ENCODE measurements around the gene EMSY.
A peak's percentile ranks its signal among the peaks of the same experiment; 100 is the strongest.
"Not testable (repeated sequence)": the region's sequence is repeated elsewhere in the genome, so short reads cannot be mapped to it uniquely, and the experiment has no call there.

Gene EMSY

GRCh38 chr11:76444384-76445120 is at the start of gene EMSY:
Gene EMSY, plus strand, starts transcription at chr11:76445018. Its CDS starts 1,921 bp downstream, at chr11:76446939.
- H3K4me3 ChIP-seq (ENCODE audit: low read depth, low read length), result peak within 1 kb of the TSS; percentile 83
- TF ChIP-seq CTCF (IDR thresholded peaks at IDR 0.05; ENCODE audit: low read depth, low read length), result no peak
- TF ChIP-seq POLR2A (IDR thresholded peaks at IDR 0.05; ENCODE audit: extremely low read depth, insufficient read length), result peak; percentile 100
- no peak; the same call in 1 of the 2 replicates for TF ChIP-seq MYC (IDR thresholded peaks at IDR 0.05; ENCODE audit: low read depth, low read length)
- TF ChIP-seq, protein P1, sequence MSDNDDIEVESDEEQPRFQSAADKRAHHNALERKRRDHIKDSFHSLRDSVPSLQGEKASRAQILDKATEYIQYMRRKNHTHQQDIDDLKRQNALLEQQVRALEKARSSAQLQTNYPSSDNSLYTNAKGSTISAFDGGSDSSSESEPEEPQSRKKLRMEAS (IDR thresholded peaks at IDR 0.05; ENCODE audit: low read depth, low read length), result peak; percentile 13; the same call in 1 of the 2 replicates
- DNase-seq (ENCODE audit: low read depth), result peak; percentile 100

GRCh38 chr11:76395296-76395695 is 49.5 kb upstream of the EMSY start:
- H3K4me3 ChIP-seq (ENCODE audit: low read depth, low read length), result no peak overlapping the region
- DNase-seq (ENCODE audit: low read depth), result no peak
- TF ChIP-seq CTCF (IDR thresholded peaks at IDR 0.05; ENCODE audit: low read depth, low read length) (no peak), MYC (IDR thresholded peaks at IDR 0.05; ENCODE audit: low read depth, low read length) (no peak), POLR2A (IDR thresholded peaks at IDR 0.05; ENCODE audit: extremely low read depth, insufficient read length) (no peak)
- TF ChIP-seq, protein P1 (IDR thresholded peaks at IDR 0.05; ENCODE audit: low read depth, low read length), result no peak

DNA sequence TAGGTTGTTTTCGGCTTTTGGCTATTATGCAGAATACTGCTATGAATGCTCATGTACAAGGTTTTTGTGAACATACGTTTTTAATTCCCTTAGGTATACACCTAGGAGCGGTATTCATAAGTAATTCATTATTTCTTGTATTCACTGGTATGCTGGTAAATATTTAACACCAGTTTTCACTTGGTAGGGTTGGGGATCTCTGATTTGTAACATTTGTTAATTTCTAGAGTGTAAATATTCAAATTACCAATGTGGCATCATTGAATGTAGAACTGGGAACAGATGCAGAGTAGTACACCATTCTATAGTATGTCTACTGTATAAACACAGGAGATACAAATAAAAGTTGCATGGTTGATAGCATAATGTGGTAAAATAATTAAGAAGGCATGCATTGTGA is 47.4 kb upstream of the EMSY start:
- H3K4me3 ChIP-seq (ENCODE audit: low read depth, low read length), result no peak overlapping the region
- DNase-seq (ENCODE audit: low read depth), result no peak
- TF ChIP-seq MYC (IDR thresholded peaks at IDR 0.05; ENCODE audit: low read depth, low read length), result no peak
- no peak for TF ChIP-seq CTCF (IDR thresholded peaks at IDR 0.05; ENCODE audit: low read depth, low read length)
- TF ChIP-seq, protein P1 (IDR thresholded peaks at IDR 0.05; ENCODE audit: low read depth, low read length), result no peak
- TF ChIP-seq POLR2A (IDR thresholded peaks at IDR 0.05; ENCODE audit: extremely low read depth, insufficient read length), result no peak

DNA sequence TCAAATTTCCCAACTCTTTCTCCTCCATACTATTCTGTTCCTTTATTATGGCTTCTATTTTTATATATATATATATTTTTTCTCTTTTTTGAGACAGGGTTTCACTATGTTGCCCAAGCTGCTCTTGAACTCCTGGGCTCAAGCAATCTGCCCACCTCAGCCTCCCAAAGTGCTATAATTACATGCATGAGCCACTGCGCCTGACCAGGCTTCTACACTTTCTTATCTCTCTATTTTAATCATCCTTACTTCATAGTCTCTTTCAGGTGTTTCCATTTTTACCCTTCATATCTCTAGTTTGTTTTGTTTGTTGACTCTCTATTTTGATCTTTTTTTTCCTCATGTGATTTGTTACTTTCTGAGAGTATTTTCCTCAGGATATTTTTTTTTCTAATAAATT is 43.9 kb upstream of the EMSY start:
- no peak for DNase-seq (ENCODE audit: low read depth)
- no peak for TF ChIP-seq MYC (IDR thresholded peaks at IDR 0.05; ENCODE audit: low read depth, low read length)
- no peak for TF ChIP-seq CTCF (IDR thresholded peaks at IDR 0.05; ENCODE audit: low read depth, low read length)
- TF ChIP-seq, protein P1 (IDR thresholded peaks at IDR 0.05; ENCODE audit: low read depth, low read length), result no peak
- TF ChIP-seq POLR2A (IDR thresholded peaks at IDR 0.05; ENCODE audit: extremely low read depth, insufficient read length), result no peak
- no peak overlapping the region for H3K4me3 ChIP-seq (ENCODE audit: low read depth, low read length)

- DNase-seq (ENCODE audit: low read depth); H3K4me3 ChIP-seq (ENCODE audit: low read depth, low read length): not testable (repeated sequence)
These were observed 43.3 kb upstream of the EMSY start for GRCh38 chr11:76401484-76401883.

- TF ChIP-seq CTCF (IDR thresholded peaks at IDR 0.05; ENCODE audit: low read depth, low read length) (no peak), POLR2A (IDR thresholded peaks at IDR 0.05; ENCODE audit: extremely low read depth, insufficient read length) (no peak), MYC (IDR thresholded peaks at IDR 0.05; ENCODE audit: low read depth, low read length) (no peak)
- TF ChIP-seq, protein P1 (IDR thresholded peaks at IDR 0.05; ENCODE audit: low read depth, low read length), result no peak
- no peak for DNase-seq (ENCODE audit: low read depth)
- no peak overlapping the region for H3K4me3 ChIP-seq (ENCODE audit: low read depth, low read length)
These were observed 38.5 kb upstream of the EMSY start for GRCh38 chr11:76406359-76406758.
